Panc1 (cell line): ENCODE measurements around the gene LSM8. TPM values are rescaled to one million over a fixed set of nuclear protein-coding genes. Genes with fewer than 3 reads are reported as not detected.

Experiments used
- ATAC-seq: fragments of 200-7000 bp; cut with Tn5 transposase; 2 replicates; pipeline ENCODE4 v1.9.1; 2020; ENCODE audit warnings: mild to moderate bottlenecking, moderate library complexity
- BruUV-seq: library from RNA; stranded (reverse); fragments of 400-500 nt; replicated peaks from 2 replicates; lab custom pipeline; 2021; lab: Mats Ljungman, UMichigan
- CTCF ChIA-PET: fragments of 300-600 bp; sonication (Branson Sonifier 250); formaldehyde crosslinking; loops from one replicate; lab custom pipeline; 2022; ENCODE audit warnings: antibody characterized with exemption; lab: Charles Lee
- POLR2A ChIA-PET: fragments of 300-600 bp; sonication (Branson Sonifier 250); formaldehyde crosslinking; loops from one replicate; lab custom pipeline; 2022; ENCODE audit warnings: antibody characterized with exemption; lab: Charles Lee
- DNase-seq: peaks from one replicate; pipeline ENCODE4 v3.0.0-alpha.2; 2010; ENCODE audit warnings: low read depth, low spot score
- H3K27ac ChIP-seq: 2 replicates; pipeline ENCODE4 v1.5.1; 2011; ENCODE audit warnings: mild to moderate bottlenecking, low read length, inconsistent platforms
- H3K27me3 ChIP-seq: fragments of 200-500 bp; sonication (Bioruptor generic); 2 replicates; pipeline ENCODE4 v1.6.0; 2014; ENCODE audit warnings: low read length, inconsistent platforms; ENCODE audit not compliant: control insufficient read depth, insufficient read depth
- H3K36me3 ChIP-seq: fragments of 200-500 bp; sonication (Bioruptor generic); 2 replicates; pipeline ENCODE4 v1.5.1; 2014; ENCODE audit warnings: inconsistent platforms, mild to moderate bottlenecking, low read length, moderate library complexity; ENCODE audit not compliant: control insufficient read depth, insufficient read depth
- H3K4me1 ChIP-seq: 2 replicates; pipeline ENCODE4 v1.5.1; 2011; ENCODE audit warnings: inconsistent platforms, mild to moderate bottlenecking, low read length, moderate library complexity; ENCODE audit not compliant: control insufficient read depth, insufficient read depth
- H3K4me3 ChIP-seq, 2 experiments: 2 replicates each; pipeline ENCODE4 v1.5.1; 2011 to 2012; ENCODE audit warnings: low read depth in 2 of 2, low read length in 2 of 2, mild to moderate bottlenecking in 2 of 2, inconsistent platforms in 1 of 2, moderate library complexity in 1 of 2
- H3K9me3 ChIP-seq: fragments of 200-500 bp; sonication (Bioruptor generic); 2 replicates; pipeline ENCODE4 v1.5.1; 2014; ENCODE audit warnings: low read depth, mild to moderate bottlenecking, inconsistent platforms, low read length, moderate library complexity; ENCODE audit not compliant: control insufficient read depth, insufficient read depth
- POLR2AphosphoS5 ChIP-seq: IDR thresholded peaks from 2 replicates; pipeline ENCODE4 v1.6.1; 2012; ENCODE audit warnings: mild to moderate bottlenecking, low read depth, low read length, moderate library complexity
- SIN3A ChIP-seq: IDR thresholded peaks from 2 replicates; pipeline ENCODE4 v1.6.1; 2012; ENCODE audit warnings: low read depth, mild to moderate bottlenecking, low read length, moderate library complexity, borderline replicate concordance; ENCODE audit not compliant: insufficient read depth
- TCF7L2 ChIP-seq: IDR thresholded peaks from 2 replicates; pipeline ENCODE4 v1.6.1; 2011; ENCODE audit warnings: mild to moderate bottlenecking, low read depth, low read length, inconsistent platforms
- in situ Hi-C: cut with HindIII; loops from 2 replicates; pipeline ENCODE4 v1.10.0; 2016; ENCODE audit warnings: low sequenced_read_pairs, low pct_unique_long_range_greater_than_20kb
- intact Hi-C: fragments of 100-400 bp; cut with micrococcal nuclease; formaldehyde crosslinking; loops from one replicate; pipeline ENCODE4 v1.10.0; 2022; ENCODE audit not compliant: unreplicated experiment
- total RNA-seq: library from RNA; stranded (reverse); gene quantifications from one replicate; pipeline ENCODE4 v1.2.1, GENCODE V29; 2021; ENCODE audit not compliant: unreplicated experiment
- TF ChIP-seq, protein P1 (sequence below), 2 experiments: IDR thresholded peaks; 2 replicates each; pipeline ENCODE4 v1.6.1; 2011 to 2012; ENCODE audit warnings: low read depth in 2 of 2, control low read depth in 1 of 2, low read length in 1 of 2, mild to moderate bottlenecking in 1 of 2, moderate library complexity in 1 of 2; ENCODE audit not compliant: insufficient read depth in 1 of 2
- TF ChIP-seq, protein P2 (sequence below): fragments of 450-650 bp; IDR thresholded peaks from 2 replicates; pipeline ENCODE4 v1.5.1; 2017; ENCODE audit warnings: mild to moderate bottlenecking

Gene LSM8
- total RNA-seq, 1 experiment from 2014 or later: 27.9 TPM

DNA sequence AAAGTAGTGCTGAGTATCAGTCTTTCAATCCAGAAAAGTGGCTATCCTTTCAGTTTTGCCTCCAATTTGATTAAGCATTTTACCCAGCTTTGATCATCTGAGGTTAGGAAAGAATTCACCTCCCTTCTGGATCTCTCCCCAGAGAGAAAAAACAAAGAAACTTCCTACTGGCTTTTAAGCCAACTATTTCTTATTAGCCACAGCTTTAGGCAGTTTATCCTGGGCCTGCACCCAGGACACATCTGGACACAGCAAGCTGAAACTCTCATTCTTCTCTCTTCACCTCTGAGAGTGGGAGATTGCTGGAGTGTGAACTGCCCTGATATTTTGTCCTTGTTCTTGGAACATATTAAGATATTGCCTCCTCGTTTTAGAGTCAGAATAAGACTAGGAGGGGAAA is 43.5 kb upstream of the LSM8 start:
- in situ Hi-C loops (no loop called here), intact Hi-C loops (no loop called here)
- no peak for DNase-seq
- H3K36me3 ChIP-seq: no peaks in the 10 kb centered on the region
- H3K9me3 ChIP-seq: no peaks in the 10 kb centered on the region
- CTCF ChIA-PET: no interaction called here
- TF ChIP-seq TCF7L2 (no peak), SIN3A (no peak), POLR2AphosphoS5 (no peak)
- TF ChIP-seq, protein P1, sequence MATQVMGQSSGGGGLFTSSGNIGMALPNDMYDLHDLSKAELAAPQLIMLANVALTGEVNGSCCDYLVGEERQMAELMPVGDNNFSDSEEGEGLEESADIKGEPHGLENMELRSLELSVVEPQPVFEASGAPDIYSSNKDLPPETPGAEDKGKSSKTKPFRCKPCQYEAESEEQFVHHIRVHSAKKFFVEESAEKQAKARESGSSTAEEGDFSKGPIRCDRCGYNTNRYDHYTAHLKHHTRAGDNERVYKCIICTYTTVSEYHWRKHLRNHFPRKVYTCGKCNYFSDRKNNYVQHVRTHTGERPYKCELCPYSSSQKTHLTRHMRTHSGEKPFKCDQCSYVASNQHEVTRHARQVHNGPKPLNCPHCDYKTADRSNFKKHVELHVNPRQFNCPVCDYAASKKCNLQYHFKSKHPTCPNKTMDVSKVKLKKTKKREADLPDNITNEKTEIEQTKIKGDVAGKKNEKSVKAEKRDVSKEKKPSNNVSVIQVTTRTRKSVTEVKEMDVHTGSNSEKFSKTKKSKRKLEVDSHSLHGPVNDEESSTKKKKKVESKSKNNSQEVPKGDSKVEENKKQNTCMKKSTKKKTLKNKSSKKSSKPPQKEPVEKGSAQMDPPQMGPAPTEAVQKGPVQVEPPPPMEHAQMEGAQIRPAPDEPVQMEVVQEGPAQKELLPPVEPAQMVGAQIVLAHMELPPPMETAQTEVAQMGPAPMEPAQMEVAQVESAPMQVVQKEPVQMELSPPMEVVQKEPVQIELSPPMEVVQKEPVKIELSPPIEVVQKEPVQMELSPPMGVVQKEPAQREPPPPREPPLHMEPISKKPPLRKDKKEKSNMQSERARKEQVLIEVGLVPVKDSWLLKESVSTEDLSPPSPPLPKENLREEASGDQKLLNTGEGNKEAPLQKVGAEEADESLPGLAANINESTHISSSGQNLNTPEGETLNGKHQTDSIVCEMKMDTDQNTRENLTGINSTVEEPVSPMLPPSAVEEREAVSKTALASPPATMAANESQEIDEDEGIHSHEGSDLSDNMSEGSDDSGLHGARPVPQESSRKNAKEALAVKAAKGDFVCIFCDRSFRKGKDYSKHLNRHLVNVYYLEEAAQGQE (IDR thresholded peaks at IDR 0.05; ENCODE audit: insufficient read depth in 1 of 2, low read depth in 2 of 2, low read length in 1 of 2): no peak
- TF ChIP-seq, protein P2, sequence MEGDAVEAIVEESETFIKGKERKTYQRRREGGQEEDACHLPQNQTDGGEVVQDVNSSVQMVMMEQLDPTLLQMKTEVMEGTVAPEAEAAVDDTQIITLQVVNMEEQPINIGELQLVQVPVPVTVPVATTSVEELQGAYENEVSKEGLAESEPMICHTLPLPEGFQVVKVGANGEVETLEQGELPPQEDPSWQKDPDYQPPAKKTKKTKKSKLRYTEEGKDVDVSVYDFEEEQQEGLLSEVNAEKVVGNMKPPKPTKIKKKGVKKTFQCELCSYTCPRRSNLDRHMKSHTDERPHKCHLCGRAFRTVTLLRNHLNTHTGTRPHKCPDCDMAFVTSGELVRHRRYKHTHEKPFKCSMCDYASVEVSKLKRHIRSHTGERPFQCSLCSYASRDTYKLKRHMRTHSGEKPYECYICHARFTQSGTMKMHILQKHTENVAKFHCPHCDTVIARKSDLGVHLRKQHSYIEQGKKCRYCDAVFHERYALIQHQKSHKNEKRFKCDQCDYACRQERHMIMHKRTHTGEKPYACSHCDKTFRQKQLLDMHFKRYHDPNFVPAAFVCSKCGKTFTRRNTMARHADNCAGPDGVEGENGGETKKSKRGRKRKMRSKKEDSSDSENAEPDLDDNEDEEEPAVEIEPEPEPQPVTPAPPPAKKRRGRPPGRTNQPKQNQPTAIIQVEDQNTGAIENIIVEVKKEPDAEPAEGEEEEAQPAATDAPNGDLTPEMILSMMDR: no peak
- no TSS peak for BruUV-seq
- no peak overlapping the region for H3K27ac ChIP-seq
- POLR2A ChIA-PET: no interaction called here
- H3K4me1 ChIP-seq: no peaks in the 10 kb centered on the region
- H3K4me3 ChIP-seq: no peak overlapping the region
- no peak for ATAC-seq
- H3K27me3 ChIP-seq: no peaks in the 10 kb centered on the region

DNA sequence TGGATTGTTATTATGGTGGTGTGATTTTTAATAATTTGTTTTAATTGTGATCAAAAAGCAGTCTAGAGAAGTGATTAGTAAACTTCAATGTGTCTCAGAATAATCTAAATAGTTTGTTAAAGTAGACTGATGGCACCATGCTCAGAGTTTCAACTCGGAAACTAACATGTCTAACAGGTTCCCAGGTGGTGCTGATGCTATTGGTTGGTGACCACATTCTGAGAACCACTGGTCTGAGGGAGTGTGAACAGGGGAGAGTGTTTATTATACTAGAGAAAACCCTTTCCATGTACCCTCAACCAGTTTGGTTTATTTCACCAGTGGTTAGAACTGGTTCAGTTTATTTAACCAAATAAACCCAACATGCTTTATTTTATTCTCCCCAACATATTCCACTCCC is 42.0 kb upstream of the LSM8 start:
- no peaks in the 10 kb centered on the region for H3K27me3 ChIP-seq
- no peaks in the 10 kb centered on the region for H3K9me3 ChIP-seq
- ChIA-PET POLR2A (no interaction called here), CTCF (no interaction called here)
- no peaks in the 10 kb centered on the region for H3K36me3 ChIP-seq
- no peak overlapping the region for H3K27ac ChIP-seq
- in situ Hi-C loops (no loop called here), intact Hi-C loops (no loop called here)
- H3K4me1 ChIP-seq: no peaks in the 10 kb centered on the region
- no peak for ATAC-seq
- no TSS peak for BruUV-seq
- no peak overlapping the region for H3K4me3 ChIP-seq
- DNase-seq: no peak
- TF ChIP-seq SIN3A (no peak), TCF7L2 (no peak), POLR2AphosphoS5 (no peak)
- TF ChIP-seq, protein P1 (IDR thresholded peaks at IDR 0.05; ENCODE audit: insufficient read depth in 1 of 2, low read depth in 2 of 2, low read length in 1 of 2): no peak
- TF ChIP-seq, protein P2: no peak
